ENCODE measurements around the gene TMEM140.
"Not testable (repeated sequence)": the region's sequence is repeated elsewhere in the genome, so short reads cannot be mapped to it uniquely, and the experiment has no call there.

Gene TMEM140

DNA sequence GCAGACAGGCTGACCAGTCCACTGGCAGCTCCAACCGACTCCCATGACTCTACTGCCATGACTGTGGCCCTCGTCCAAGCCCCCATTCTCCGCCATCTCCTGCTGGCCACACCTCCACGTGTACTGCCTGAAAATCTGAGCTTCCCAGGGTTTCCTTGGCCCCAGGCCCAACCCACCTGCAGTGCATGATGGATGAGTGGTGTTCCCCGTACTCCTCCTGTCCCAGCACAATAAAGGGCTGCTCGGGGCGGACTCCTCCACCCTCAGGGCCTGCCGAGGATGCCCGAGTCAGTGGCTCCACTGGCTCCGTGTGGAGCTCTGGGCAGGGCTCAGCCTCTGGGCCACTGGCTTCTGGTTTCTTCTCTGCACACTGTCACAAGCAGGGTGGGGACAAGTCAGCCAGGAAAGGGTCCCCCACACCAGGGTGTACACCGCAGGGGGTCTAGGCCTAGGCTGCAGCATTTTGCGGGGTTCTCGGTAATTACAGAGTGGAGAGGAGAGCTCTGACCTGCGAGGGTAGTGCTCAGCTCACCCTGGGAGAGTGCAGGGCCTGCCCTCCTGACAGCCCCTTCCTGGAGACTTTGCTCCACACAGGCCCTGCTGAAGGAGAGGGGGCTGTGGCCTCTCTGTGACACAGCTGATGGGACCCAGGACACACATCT is 48.2 kb downstream of the TMEM140 start:
- no peak for DNase-seq

DNA sequence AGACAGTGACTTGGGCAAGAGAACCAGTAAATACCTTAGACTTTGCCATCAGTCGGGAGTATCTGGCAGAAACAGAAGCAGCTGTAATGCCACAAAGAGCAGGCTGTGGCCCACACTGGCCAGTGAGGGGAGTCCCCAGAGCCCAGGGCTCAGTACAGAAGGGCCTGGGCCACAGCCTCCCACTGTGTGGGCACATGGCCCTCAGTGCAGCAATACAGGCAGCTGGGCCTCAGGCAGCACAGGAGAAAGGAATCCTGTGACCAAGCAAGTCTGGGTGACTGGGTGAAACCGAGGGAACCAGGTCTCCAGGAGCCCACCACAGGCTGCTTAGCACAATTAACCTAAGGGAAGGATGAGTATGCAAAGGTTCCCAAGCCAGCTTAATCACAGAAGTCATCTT is 49.5 kb downstream of the TMEM140 start:
- DNase-seq = no peak

DNA sequence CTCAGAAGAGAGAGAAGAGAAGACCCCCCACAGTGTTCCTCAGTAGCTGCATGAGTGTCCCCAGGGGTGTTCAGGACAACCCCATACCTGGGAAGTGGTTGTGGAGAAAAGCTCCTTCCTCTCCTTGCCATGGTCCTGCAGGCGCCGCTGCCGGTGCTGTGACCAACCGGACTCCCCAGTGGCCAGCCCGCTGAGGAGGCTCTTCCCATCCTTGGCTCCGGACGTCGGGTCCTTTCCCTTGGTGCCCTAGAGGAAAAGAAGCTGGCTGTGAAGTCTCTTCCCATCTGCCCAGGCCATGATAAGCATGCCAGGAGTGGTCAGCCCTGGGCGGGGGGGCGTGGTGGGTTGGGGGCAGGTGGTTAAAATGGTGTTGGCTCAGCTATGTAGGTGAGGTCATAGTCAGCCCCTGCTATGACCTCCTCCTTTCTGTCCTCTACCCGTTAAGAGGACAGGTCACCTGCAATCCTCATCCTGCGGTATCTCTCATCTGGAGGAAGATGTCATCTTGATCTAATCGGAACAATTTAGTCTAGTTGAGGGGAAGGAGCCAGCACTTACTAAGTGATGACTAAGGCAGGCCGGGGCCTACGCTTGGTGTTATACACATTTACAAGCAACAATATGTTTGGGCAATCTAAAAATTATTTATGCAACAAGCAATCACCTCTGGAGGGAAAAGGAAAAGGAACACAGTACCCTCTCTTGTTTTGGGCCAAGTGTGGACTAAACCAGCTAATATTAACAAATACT is 50.2 kb downstream of the TMEM140 start:
- no peak for DNase-seq

DNA sequence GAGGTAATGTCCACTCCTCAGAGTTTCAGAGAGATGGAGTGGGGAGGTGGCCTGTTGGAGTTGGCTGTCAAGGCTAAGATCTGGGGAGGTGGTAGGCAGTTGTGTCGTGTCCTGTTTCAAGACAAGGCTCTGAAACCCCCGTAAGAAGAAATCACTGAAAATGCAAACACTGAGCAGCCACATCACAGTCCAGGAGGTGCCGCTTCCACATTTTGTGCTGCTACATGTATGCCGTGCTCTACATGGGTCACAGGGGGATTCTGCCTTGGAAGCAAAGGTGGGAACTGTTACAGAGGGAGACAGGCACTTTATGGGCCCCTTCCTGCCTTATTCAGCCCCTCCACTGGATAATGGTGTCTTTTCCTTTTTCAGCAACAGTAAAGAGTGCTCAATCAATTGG is 51.6 kb downstream of the TMEM140 start:
- no peak for DNase-seq

DNA sequence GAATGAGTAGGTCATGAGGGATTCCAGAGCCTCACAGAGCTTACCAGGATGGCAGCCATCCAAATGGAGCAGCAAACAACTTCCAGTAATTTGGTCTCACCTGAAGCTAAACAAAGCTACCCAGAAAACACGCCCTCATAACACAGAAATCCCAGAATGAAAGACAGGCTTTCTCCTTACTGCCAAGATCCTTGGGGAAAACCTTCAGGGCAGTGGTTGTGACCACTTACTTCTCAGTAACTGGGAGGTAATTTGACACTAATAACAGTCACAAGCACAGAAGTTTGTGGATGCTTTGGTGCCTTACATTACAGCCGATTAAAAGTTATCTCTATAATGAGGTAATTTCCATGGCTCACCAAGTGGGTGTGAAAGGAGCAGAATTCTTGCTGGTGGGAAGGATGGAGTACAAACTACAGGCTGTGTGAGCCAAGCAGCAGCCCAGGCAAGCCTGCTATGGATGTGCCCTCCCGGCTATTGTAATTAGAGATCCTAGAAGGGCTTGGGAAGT is 53.0 kb downstream of the TMEM140 start:
- no peak for DNase-seq

DNA sequence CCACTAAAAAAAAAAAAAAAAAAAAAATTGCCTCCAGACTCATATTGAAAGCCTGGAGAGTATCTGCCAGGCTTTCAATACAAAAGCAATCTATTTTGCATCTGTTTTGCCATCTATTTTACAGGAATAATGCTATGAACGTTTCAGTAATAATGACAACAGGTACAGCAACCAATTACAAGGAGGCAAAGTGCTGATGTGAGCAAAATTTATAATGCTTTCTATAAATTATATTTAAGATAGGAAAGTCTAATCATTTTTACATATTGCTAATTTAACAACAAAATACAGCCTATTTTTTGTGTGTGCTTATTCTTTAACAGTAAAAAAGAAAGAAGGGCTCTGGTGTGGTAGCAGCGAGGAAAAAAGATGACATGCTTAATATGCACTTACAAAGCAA is 53.5 kb downstream of the TMEM140 start:
- no peak for DNase-seq

DNA sequence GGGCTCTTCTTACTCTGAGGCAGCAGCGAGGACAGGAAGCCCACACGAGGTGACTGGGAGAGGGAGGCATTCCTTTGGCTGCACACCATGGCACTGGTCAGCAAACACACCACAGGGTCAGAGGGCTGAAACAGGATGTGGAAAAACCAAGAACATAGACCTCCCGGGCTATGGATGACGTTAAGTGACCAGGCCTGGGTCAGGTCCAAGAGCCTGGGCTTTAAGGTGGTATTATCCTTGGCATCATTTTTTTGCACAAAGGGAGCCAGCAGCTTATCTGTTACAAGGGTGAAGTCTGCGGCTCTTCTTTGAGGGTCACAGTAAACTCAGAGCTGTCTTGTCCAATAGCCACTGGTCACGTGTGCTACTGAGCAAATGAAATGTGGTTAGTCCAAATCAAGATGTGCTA is 56.5 kb downstream of the TMEM140 start:
- DNase-seq = no peak

DNA sequence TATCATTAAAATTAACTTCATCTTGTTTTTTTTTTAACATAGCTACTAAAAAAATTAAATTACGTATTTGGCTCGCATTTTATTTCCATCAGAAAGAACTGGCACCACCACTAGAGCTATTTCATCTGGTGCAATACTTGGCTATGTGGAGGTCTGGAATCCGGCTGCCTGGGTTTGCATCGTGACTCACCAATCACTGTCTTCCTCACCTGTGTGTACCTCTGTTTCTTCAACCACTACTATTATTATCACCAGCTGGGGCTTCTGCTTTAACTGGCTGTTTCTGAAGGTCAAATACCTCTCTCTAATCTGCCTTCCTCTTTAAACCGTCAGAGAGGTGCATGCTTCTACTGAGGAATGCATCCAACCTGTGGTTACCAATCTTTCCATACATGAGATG is 57.0 kb downstream of the TMEM140 start:
- DNase-seq = no peak

DNA sequence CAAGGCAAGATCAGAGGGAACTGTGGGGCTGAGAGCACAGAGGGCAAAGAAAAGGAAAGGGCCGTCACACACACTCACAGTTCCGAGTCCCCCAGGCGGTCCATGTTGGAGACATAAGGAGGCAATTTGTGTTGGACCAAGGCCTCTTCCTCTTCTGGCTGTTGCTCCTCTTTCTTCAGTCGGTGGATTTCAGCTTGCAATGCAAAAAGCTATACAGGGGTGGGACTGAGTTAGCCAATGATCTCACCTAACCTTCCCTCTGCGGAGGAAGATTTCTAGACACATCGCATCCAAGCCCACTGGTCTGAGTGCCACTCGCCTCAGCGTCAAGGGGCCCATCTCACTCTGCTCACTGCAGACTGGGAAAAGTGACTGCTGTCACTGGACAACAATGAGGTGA is 58.0 kb downstream of the TMEM140 start:
- no peak for DNase-seq

DNA sequence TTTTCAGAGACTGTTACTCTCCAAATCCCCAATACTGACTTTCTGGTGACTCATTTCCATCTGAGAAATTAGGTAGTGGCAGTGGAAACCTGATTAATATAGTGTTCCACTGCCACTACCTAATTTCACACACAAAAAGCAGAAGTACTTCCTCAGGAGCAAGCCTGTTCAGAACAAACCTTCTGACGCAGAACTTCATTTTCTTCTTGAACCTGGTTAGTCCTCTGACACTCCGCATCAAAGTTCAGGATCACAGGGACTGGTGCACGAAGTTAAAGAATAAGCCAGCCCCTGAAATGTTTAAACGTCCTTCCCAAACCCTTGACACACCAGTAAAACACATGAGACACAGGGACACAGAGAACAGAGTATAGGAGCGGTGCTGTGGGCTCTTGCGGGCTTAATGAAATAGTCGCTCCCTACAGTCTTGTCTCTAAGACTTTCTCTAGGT is 59.1 kb downstream of the TMEM140 start:
- DNase-seq = no peak

DNA sequence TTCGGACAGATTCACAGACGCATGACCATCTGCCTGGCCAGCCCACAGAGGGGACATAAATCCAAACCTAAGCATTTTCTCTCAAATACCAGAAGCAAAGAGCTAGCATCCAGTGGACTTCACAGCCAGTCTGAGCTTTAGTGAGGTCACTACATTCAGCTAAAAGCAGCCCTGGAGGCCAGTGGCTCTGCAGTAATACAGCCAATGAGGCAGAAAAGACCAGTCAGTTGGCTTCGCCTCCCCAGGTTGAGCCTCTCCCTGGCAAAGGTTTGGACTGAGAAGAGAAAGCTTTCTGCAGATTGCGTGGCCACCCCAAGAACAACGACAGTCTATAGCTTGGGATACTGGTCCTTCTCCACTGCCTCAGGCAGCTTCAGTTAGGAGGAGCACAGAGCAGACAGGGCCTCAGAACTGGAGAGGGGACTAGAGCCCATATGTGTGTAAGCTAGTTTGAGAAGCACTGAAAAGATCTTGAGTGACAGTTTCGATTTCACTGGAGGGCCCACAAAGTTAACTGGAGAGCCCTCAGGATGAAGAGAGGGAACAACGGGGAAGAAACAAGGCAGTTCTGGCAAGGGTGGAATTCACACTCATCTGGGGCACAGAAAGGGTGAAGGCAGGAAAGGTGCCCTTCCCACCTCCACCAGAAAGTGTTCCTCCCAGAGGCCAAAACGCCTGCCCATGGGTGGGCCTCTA is 59.7 kb downstream of the TMEM140 start:
- DNase-seq = no peak

DNA sequence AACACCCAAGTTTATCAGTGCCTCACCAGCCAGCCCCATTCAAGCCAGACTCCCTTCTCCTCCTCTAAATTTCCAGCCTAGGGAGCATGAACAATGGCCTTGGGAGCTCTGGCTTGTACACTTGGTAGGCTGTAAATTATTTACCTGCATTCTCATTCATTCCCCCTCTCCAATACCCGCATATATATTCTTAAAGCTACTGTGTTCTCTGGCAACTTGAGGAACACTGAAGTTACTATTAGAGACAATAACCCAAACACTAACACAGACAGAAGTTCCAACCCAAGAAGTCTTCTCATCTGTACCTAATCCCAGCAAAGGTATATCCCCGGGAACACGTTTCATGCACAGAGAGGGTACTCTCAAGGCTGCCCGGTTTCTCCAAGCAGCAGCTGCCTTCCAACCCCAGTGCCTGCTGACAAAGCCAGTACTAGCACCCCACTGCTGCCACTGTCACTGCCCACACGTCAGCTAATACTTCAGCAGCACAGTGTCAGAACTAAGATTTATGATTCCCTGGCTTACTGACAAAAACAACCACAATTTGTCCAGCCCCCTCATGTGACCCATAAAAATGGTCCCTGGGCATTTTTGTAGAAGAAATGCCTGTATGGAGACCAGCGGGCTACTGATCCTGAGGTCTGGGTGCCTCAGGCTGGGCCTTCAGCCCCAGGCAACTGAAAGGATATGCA is 60.4 kb downstream of the TMEM140 start:
- DNase-seq = no peak

DNA sequence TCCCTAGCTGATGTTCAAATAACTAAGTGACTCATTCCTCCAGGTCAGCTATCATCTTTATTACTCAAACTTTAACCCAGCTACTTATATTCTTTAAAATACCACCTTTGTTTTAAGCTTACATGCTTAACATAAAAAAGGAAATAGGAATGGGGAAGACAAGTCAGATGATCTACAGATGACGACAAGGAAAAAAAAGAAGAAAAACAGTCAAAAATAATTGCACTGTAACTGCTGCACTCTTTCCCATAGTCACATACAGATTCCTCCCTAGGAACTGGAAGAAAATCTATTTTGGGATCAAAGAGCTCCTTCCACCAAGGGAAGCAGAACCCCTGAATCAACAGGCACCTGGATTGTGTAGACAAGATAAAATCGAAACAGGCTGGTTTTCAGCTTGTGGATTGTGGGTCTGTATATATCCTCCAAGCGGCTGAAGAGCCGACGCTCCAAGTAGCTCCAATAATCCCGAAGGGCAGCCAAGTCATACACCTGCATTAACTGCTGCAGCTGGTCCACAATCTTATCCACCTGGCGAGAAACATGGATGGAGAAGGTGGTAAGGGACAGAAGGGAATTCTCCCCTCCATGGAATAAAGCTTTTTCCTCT is 61.5 kb downstream of the TMEM140 start:
- DNase-seq = no peak

DNA sequence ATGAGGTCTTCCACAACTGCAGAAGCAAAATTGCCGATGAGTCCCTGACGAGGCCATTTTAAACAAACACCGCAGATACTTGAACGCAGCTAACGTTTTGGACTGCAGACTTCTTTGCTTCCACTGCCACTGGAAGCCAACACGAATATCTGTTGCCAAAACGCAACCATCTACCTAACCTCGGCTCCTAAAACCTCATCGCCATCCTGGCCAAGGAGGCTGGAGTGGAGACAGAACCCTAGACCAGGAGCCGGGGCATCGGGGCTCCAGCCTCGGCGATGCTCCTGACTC is 63.0 kb downstream of the TMEM140 start:
- DNase-seq = no peak

DNA sequence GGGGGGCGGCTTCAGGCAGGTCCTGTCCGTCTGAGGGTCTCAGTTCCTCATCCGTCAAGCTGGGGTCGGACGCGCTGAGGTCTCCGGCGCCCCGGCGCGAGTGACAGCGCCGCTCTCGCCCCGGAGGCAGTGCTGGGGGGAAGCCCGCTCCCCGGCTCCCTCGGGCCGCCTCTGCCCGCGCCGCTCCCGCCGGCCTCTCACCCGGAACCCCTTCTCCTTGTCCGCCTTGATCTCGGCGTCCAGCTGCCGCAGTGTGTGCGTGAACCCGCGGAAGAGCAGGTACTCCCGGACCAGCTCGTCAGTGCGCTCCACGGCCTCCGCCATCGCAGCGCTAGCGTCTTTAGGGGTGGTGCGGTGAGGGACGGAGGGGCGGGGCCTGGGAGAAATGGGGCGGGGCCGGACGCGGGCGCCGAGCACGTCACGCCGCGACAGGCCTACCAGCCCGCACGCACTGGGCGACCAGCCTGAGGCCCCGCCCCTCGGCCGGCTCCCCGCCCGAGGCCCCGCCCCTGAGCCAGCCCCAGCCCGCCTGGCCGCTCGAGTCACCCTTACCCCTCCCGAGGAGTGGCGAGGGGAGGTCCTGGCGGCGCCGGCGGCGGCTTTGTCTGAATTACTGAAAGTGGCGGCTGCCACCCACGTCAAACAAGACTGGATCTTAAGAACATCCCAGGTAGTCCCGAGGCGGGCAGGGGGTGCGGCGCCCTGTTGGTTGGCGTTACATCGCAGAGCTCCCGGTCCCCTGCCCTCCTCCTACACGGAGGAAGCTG is 63.5 kb downstream of the TMEM140 start, which contains the start of gene WDR91:
Gene WDR91 (minus strand): TSS at position 348 of the 767 bp plus-strand sequence. CDS start 24 bp downstream, at position 324.
- peak; percentile 96 for DNase-seq

DNA sequence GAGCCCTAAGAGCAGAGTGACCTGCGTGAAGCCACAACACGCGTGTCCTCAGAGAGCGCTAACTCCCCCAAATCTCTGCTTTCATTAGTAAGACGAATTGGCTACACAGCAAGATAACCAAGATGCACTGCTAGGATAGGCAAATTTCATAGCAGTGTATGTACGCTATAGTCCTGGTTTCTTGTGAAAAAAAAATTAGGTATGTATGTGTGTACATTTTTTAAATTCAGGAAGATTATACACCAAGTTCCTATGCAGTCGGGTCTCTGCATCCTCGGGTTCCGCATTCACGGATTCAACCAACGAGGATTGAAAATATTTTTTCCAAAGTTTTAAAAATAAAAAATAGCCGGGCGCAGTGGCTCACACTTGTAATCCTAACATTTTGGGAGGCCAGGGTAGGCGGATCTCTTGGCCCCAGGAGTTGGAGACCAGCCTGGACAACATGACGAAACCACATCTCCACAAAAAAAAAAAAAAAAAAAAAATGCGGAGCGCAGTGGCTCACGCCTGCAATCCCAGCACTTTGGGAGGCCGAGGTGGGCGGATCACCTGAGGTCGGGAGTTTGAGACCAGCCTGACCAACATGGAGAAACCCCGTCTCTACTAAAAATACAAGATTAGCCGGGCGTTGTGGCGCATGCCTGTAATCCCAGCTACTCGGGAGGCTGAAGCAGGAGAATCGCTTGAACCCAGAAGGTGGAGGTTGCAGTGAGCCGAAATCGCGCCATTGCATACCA is 64.2 kb downstream of the TMEM140 start:
- DNase-seq = not testable (repeated sequence)

DNA sequence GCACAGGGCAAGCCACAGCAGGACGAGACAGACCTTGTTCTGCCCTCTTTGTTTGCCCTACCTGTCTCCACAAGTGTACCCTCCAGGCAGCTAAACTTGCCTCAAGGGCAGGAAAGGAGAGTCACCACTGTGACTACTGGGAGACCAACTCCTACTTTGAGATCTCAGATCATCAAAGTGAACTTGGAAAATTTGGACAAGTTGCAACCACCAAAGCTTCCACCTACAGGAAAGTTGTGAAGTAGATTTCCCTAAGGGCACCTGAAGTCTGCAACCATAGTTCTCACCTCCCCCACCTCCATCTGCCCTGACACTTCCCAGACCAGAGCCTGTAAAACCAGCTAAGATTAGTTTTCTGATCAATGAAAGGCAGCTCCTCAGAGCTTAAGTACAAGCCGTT is 66.0 kb downstream of the TMEM140 start:
- DNase-seq = no peak

DNA sequence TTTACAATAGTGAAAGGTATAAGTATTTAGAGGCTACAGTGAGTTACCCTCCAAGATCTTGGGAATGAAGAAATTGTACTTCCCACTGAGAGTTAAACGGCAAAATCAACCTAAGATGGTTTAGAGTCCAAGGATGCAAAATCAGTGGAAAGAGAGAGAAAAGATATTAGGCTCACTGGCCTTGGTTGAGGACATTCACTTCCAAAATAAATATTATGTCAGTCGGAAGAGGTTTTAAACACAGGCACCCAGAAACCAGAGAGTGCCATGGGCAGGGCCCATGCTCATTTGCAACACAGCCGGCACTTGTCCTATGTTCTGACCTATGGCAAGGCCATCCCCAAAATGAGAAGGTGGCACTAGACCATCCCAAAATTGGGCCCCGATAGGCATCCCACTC is 67.3 kb downstream of the TMEM140 start:
- no peak for DNase-seq

DNA sequence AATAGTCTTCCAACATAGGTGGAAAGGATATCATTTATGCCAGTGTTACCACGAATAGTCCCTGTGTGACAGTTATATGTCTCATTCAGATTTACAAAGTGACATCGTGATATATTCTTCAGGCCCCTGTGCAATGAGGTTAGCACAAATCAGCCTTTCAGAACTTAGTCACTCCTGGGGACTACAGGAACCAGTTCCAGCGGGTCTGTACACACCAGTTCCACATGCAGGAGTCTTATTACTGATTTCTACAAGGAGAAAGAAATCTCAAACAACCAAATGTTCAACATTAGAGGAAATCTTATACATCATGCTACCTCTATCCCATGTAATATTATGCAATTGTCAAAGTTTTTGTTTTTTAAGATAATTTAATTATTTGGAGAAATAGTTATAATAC is 67.8 kb downstream of the TMEM140 start:
- DNase-seq = no peak

Measured in activated gamma-delta T cell treated with Interleukin-2 at 50 U/mL for 16 hours (primary cell).